ENCODE data around the gene NUBP2.

NUBP2 gene

DNA sequence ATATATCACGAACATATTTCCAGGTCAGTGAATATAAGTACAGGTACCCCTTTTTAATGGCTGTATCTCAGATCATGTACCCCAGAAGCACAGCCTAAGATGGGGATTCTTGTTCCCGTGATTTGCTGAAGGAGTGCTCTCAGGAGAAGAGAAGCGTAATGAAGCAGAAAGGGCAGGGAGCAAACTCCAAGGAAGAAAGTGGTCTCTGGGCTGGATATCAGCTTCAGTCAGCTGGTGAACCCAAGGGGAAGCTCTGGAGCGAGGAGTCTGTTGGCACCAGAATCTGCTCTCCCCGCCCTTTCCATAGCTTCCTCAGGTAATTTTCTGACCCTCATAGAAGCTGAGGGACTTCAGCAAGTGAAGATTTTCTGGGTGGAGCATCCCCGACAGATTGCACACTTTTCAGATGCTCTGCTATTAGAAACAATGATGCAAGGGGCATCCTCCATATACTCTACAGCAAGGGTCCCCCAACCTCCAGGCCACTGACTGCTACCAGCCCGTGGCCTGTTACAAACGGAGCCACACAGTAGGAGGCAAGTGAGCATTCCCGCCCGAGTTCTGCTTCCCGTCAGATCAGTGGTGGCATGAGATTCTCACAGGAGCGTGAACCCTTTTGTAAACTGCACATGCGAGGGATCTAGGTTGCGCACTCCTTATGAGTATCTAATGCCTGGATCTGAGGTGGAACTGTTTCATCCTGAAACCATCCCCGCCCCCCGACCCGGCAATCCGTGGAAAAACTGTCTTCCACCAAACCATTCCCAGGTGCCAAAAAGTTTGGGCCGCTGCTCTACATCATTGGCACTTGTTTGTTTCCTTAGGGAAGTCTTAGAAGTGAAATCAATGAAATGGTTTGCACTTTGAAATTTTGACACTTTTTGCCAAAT lies 48.7 kb downstream of the NUBP2 start:
- no peak for DNase-seq

GRCh38 chr16:1832838-1833454 lies 50.2 kb downstream of the NUBP2 start:
- DNase-seq, result no peak

DNA sequence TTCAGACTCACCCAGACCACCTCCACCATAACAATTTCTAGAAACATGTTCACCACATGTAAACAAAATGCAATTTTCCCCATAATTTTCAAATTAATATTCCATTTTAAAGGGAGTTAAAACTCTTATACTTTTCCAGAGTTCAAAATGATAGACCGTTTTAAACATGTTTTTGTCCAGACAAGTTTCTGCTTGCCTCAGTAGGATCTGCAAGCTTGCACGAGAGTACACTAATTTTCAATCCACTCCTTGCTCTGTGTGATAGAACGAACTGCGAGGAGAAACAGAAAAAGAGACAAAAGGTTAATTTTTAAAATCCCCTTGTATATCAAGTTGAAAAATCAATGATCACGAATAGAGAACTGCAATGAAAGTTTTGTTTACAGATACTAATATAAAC lies 51.3 kb downstream of the NUBP2 start:
- DNase-seq, result no peak

Data from NCI-H524 (cell line).